HepG2 (cell line): Measurements from ENCODE around the gene L2HGDH. TPM values are rescaled to one million over a fixed set of nuclear protein-coding genes. Genes with fewer than 3 reads are reported as not detected.

Source experiments
- AKAP8 ChIP-seq: sonication (generic); formaldehyde crosslinking; IDR thresholded peaks from 2 replicates; pipeline ENCODE4 v1.5.1; 2020; ENCODE audit warnings: mild to moderate bottlenecking, missing genetic modification reagents
- ATF7-NPFF ChIP-seq: sonication (generic); formaldehyde crosslinking; IDR thresholded peaks from 2 replicates; pipeline ENCODE4 v1.8.1; 2023; ENCODE audit warnings: mild to moderate bottlenecking, low read depth, missing genetic modification reagents, moderate library complexity
- CBX2 ChIP-seq, 2 experiments: fragments of 200-600 bp in 1 of 2; sonication (generic); formaldehyde crosslinking in 1 of 2; IDR thresholded peaks; 2 replicates each; pipeline versions ENCODE4 v1.7.0 to v1.8.1; 2018 to 2022; ENCODE audit warnings: low read depth in 2 of 2, low read length in 1 of 2, mild to moderate bottlenecking in 1 of 2, missing genetic modification reagents in 1 of 2
- DMAP1 ChIP-seq: IDR thresholded peaks from 2 replicates; pipeline ENCODE4 v1.6.1; 2016
- GATAD2A ChIP-seq: IDR thresholded peaks from 2 replicates; pipeline ENCODE4 v1.6.1; 2016
- KLF12 ChIP-seq: sonication (generic); formaldehyde crosslinking; IDR thresholded peaks from 2 replicates; pipeline ENCODE4 v1.4.0; 2020; ENCODE audit warnings: missing genetic modification reagents, borderline replicate concordance
- MEIS2 ChIP-seq: sonication (generic); formaldehyde crosslinking; IDR thresholded peaks from 2 replicates; pipeline ENCODE4 v1.9.0; 2021; ENCODE audit warnings: mild to moderate bottlenecking, missing genetic modification reagents
- NFIB ChIP-seq: sonication (generic); formaldehyde crosslinking; IDR thresholded peaks from 2 replicates; pipeline ENCODE4 v1.9.0; 2021; ENCODE audit warnings: missing genetic modification reagents, mild to moderate bottlenecking, borderline replicate concordance
- NFYB ChIP-seq: sonication (generic); formaldehyde crosslinking; IDR thresholded peaks from 2 replicates; pipeline ENCODE4 v1.4.0; 2020; ENCODE audit warnings: missing genetic modification reagents
- NRL ChIP-seq: sonication (generic); formaldehyde crosslinking; IDR thresholded peaks from 2 replicates; pipeline ENCODE4 v1.5.0; 2020; ENCODE audit warnings: missing genetic modification reagents, mild to moderate bottlenecking, moderate library complexity, borderline replicate concordance
- SMYD3 ChIP-seq: sonication (generic); formaldehyde crosslinking; IDR thresholded peaks from 2 replicates; pipeline ENCODE4 v1.8.1; 2023; ENCODE audit warnings: mild to moderate bottlenecking, missing genetic modification reagents
- SRY ChIP-seq: sonication (generic); formaldehyde crosslinking; IDR thresholded peaks from 2 replicates; pipeline ENCODE4 v1.8.0; 2022; ENCODE audit warnings: mild to moderate bottlenecking, missing genetic modification reagents
- ZFP36 ChIP-seq: fragments of 150-350 bp; IDR thresholded peaks from 2 replicates; pipeline ENCODE4 v1.6.1; 2018; ENCODE audit warnings: borderline replicate concordance, low read length, low read depth; ENCODE audit not compliant: partially characterized antibody
- ZNF282 ChIP-seq: fragments of 450-650 bp; IDR thresholded peaks from 2 replicates; pipeline ENCODE4 v1.6.1; 2018; ENCODE audit not compliant: partially characterized antibody
- ZNF382 ChIP-seq: sonication (generic); formaldehyde crosslinking; IDR thresholded peaks from 2 replicates; pipeline ENCODE4 v1.5.0; 2020; ENCODE audit warnings: missing genetic modification reagents, mild to moderate bottlenecking, borderline replicate concordance
- ZNF615 ChIP-seq: sonication (generic); formaldehyde crosslinking; IDR thresholded peaks from 2 replicates; pipeline ENCODE4 v1.5.0; 2020; ENCODE audit warnings: mild to moderate bottlenecking, missing genetic modification reagents, borderline replicate concordance
- polyA plus RNA-seq, 8 experiments: library from polyadenylated mRNA; depleted of rRNA in 3 of 8; stranded (reverse) in 7 of 8; unstranded in 1 of 8; fragments of >200 nt; fragmentation: Illumina TruSeq in 4 of 8; extraction: Trizol in 4 of 8; gene quantifications; 2 replicates each; pipeline versions ENCODE4 v1.2.1 to v1.2.3, GENCODE V29; 2011 to 2016; ENCODE audit warnings: low read depth in 4 of 8, missing spikeins in 1 of 8, mixed read lengths in 1 of 8; ENCODE audit not compliant: insufficient read depth in 1 of 8
- total RNA-seq, 5 experiments: library from RNA; depleted of rRNA; stranded (reverse); fragments of >200 nt; fragmentation: Illumina TruSeq; extraction: Trizol; gene quantifications; 2 replicates each; pipeline ENCODE4 v1.2.3, GENCODE V29; 2016; ENCODE audit warnings: low read depth in 1 of 5
- TF ChIP-seq, protein P1 (sequence below): sonication (generic); formaldehyde crosslinking; IDR thresholded peaks from 2 replicates; pipeline ENCODE4 v1.5.1; 2020; ENCODE audit warnings: missing genetic modification reagents, mild to moderate bottlenecking, borderline replicate concordance
- TF ChIP-seq, protein P2 (sequence below): sonication (generic); formaldehyde crosslinking; IDR thresholded peaks from 2 replicates; pipeline ENCODE4 v1.5.0; 2020; ENCODE audit warnings: missing genetic modification reagents
- TF ChIP-seq, protein P3 (sequence below): sonication (generic); formaldehyde crosslinking; IDR thresholded peaks from 2 replicates; pipeline ENCODE4 v1.8.0; 2022; ENCODE audit warnings: mild to moderate bottlenecking, missing genetic modification reagents
- TF ChIP-seq, protein P4 (sequence below): sonication (generic); formaldehyde crosslinking; IDR thresholded peaks from 2 replicates; pipeline ENCODE4 v1.8.1; 2023; ENCODE audit warnings: mild to moderate bottlenecking, missing genetic modification reagents, borderline replicate concordance
- TF ChIP-seq, protein P5 (sequence below): sonication (generic); formaldehyde crosslinking; IDR thresholded peaks from 2 replicates; pipeline ENCODE4 v1.5.0; 2020; ENCODE audit warnings: mild to moderate bottlenecking, low read depth, missing genetic modification reagents, borderline replicate concordance
- TF ChIP-seq, protein P6 (sequence below): sonication (generic); formaldehyde crosslinking; IDR thresholded peaks from 2 replicates; pipeline ENCODE4 v1.5.0; 2020; ENCODE audit warnings: mild to moderate bottlenecking, missing genetic modification reagents, borderline replicate concordance

The L2HGDH gene
- total and polyA plus RNA-seq, 2 of the 13 experiments (the other 11 are each of a cell fraction or from before 2014, with no cell fraction given): 3.3 to 5.0 TPM

DNA sequence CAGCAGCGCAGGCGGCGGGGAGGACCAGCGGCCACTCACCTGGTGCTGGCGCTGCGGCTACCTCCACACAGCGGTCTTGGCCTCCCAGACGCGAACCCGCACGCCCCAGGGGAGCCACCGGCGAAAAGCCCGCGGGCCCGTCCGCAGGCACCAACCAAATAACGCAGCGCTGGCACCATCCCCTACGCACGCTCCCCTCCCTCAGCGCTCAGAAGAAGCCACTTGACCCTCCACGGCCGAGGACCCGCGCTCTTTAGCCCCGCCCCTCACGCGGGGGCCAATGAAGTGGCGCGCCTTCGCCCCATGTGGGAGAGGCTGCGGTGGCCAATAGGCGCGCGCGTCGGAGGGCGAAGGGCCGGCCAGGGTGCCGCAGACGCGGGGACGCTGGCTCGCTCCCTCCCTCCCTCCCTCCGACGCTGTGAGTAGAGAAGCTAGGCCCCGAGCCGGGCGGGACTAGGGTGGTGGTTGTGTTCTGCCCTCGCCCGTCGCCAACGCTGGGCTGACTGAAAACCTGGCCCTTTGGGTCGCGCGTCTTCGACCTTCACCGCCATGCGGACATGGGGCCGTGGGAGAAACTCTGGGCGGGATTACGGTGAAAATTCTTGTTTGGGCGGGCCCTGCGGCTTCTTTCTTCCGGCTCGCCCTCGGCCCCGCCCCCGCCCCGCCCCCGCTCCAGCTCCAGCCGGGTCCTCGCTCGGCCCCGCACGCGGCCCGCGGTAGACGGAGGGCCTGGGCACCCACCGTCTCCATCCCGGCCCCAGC, at the start of gene L2HGDH, which contains the start of gene DMAC2L (continued):
- TF ChIP-seq ZNF282 (no peak), AKAP8 (CRISPR knock-in tag) (no peak; the same call in 1 of the 2 replicates), KLF12 (CRISPR knock-in tag) (no peak; the same call in 1 of the 2 replicates), GATAD2A (CRISPR knock-in tag) (peak; percentile 42; the same call in 1 of the 2 replicates), ZNF615 (no peak), NFYB (CRISPR knock-in tag) (peak; percentile 83), NFIB (CRISPR knock-in tag) (no peak), CBX2 (IDR thresholded peaks at IDR 0.05; ENCODE audit: low read depth, low read length) (no peak), CBX2 (CRISPR knock-in tag; IDR thresholded peaks at IDR 0.05; ENCODE audit: low read depth) (no peak), NRL (CRISPR knock-in tag) (peak; percentile 99), MEIS2 (CRISPR knock-in tag) (no peak), ATF7-NPFF (CRISPR knock-in tag) (peak; percentile 91), ZFP36 (no peak), SMYD3 (CRISPR knock-in tag) (peak; percentile 59; the same call in 1 of the 2 replicates), SRY (CRISPR knock-in tag) (peak; percentile 93), DMAP1 (CRISPR knock-in tag) (peak; percentile 89; the same call in 1 of the 2 replicates), ZNF382 (CRISPR knock-in tag) (no peak)
- TF ChIP-seq, protein P1, sequence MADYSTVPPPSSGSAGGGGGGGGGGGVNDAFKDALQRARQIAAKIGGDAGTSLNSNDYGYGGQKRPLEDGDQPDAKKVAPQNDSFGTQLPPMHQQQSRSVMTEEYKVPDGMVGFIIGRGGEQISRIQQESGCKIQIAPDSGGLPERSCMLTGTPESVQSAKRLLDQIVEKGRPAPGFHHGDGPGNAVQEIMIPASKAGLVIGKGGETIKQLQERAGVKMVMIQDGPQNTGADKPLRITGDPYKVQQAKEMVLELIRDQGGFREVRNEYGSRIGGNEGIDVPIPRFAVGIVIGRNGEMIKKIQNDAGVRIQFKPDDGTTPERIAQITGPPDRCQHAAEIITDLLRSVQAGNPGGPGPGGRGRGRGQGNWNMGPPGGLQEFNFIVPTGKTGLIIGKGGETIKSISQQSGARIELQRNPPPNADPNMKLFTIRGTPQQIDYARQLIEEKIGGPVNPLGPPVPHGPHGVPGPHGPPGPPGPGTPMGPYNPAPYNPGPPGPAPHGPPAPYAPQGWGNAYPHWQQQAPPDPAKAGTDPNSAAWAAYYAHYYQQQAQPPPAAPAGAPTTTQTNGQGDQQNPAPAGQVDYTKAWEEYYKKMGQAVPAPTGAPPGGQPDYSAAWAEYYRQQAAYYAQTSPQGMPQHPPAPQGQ: no peak
- TF ChIP-seq, protein P2, sequence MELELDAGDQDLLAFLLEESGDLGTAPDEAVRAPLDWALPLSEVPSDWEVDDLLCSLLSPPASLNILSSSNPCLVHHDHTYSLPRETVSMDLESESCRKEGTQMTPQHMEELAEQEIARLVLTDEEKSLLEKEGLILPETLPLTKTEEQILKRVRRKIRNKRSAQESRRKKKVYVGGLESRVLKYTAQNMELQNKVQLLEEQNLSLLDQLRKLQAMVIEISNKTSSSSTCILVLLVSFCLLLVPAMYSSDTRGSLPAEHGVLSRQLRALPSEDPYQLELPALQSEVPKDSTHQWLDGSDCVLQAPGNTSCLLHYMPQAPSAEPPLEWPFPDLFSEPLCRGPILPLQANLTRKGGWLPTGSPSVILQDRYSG (CRISPR knock-in tag): 0 out of 2 replicates have a peak, but pooled peaks have one; percentile 71
- TF ChIP-seq, protein P3, sequence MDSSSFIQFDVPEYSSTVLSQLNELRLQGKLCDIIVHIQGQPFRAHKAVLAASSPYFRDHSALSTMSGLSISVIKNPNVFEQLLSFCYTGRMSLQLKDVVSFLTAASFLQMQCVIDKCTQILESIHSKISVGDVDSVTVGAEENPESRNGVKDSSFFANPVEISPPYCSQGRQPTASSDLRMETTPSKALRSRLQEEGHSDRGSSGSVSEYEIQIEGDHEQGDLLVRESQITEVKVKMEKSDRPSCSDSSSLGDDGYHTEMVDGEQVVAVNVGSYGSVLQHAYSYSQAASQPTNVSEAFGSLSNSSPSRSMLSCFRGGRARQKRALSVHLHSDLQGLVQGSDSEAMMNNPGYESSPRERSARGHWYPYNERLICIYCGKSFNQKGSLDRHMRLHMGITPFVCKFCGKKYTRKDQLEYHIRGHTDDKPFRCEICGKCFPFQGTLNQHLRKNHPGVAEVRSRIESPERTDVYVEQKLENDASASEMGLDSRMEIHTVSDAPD (CRISPR knock-in tag): no peak
- TF ChIP-seq, protein P4, sequence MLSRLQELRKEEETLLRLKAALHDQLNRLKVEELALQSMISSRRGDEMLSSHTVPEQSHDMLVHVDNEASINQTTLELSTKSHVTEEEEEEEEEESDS: 0 out of 2 replicates have a peak, but pooled peaks have one; percentile 27
- TF ChIP-seq, protein P5, sequence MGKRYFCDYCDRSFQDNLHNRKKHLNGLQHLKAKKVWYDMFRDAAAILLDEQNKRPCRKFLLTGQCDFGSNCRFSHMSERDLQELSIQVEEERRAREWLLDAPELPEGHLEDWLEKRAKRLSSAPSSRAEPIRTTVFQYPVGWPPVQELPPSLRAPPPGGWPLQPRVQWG (CRISPR knock-in tag): no peak
- TF ChIP-seq, protein P6, sequence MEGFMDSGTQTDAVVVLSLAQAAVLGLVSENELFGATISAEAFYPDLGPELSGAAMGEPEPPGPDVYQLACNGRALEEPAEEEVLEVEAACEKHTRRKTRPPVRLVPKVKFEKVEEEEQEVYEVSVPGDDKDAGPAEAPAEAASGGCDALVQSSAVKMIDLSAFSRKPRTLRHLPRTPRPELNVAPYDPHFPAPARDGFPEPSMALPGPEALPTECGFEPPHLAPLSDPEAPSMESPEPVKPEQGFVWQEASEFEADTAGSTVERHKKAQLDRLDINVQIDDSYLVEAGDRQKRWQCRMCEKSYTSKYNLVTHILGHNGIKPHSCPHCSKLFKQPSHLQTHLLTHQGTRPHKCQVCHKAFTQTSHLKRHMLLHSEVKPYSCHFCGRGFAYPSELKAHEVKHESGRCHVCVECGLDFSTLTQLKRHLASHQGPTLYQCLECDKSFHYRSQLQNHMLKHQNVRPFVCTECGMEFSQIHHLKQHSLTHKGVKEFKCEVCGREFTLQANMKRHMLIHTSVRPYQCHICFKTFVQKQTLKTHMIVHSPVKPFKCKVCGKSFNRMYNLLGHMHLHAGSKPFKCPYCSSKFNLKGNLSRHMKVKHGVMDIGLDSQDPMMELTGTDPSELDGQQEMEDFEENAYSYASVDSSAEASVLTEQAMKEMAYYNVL (CRISPR knock-in tag): peak; percentile 73; the same call in 1 of the 2 replicates
